Fibroblast of lung (primary cell): ENCODE results near the gene UBE2Z. TPM values are rescaled to one million over a fixed set of nuclear protein-coding genes. Genes with fewer than 3 reads are reported as not detected.
"Not testable (repeated sequence)": the region's sequence is repeated elsewhere in the genome, so short reads cannot be mapped to it uniquely, and the experiment has no call there.

Source experiments
- DNase-seq, 2 donors: peaks; one replicate each; pipeline versions ENCODE4 v3.0.0 to v3.0.0-alpha.2; 2010; ENCODE audit warnings: low read depth in 2 of 2
- H2AFZ ChIP-seq: 2 replicates; pipeline ENCODE4 v1.5.1; 2012; ENCODE audit warnings: low read length, control low read depth, inconsistent platforms
- H3K27ac ChIP-seq: 2 replicates; pipeline ENCODE4 v1.5.1; 2011; ENCODE audit warnings: low read length, control low read depth; ENCODE audit not compliant: insufficient read depth
- H3K27me3 ChIP-seq: 2 replicates; pipeline ENCODE4 v1.5.1; 2011; ENCODE audit warnings: mild to moderate bottlenecking, low read length; ENCODE audit not compliant: control insufficient read depth, insufficient read depth
- H3K36me3 ChIP-seq: 2 replicates; pipeline ENCODE4 v1.5.1; 2011; ENCODE audit warnings: low read length; ENCODE audit not compliant: control insufficient read depth, insufficient read depth
- H3K4me1 ChIP-seq: 2 replicates; pipeline ENCODE4 v1.5.1; 2011; ENCODE audit warnings: low read length; ENCODE audit not compliant: control insufficient read depth, insufficient read depth; ENCODE audit errors: extremely low read depth
- H3K4me2 ChIP-seq: 2 replicates; pipeline ENCODE4 v1.5.1; 2011; ENCODE audit warnings: low read length, control low read depth; ENCODE audit not compliant: insufficient read depth; ENCODE audit errors: extremely low read depth
- H3K4me3 ChIP-seq, 4 experiments: fragments of 200-600 bp in 1 of 4; sonication (generic) in 1 of 4; replicated peaks in 1 of 4; 2 replicates each; pipeline ENCODE4 v1.5.1; 2011 to 2016; ENCODE audit warnings: low read length in 4 of 4, low read depth in 3 of 4, mild to moderate bottlenecking in 3 of 4, control low read depth in 2 of 4, inconsistent platforms in 1 of 4, mixed read lengths in 1 of 4; ENCODE audit not compliant: insufficient read depth in 1 of 4; ENCODE audit errors: control extremely low read depth in 1 of 4
- H3K79me2 ChIP-seq: 2 replicates; pipeline ENCODE4 v1.5.1; 2012; ENCODE audit warnings: mild to moderate bottlenecking, low read length, inconsistent platforms; ENCODE audit not compliant: control insufficient read depth, insufficient read depth
- H3K9ac ChIP-seq: 2 replicates; pipeline ENCODE4 v1.5.1; 2011; ENCODE audit warnings: mild to moderate bottlenecking, low read length, control low read depth; ENCODE audit not compliant: insufficient read depth
- H3K9me3 ChIP-seq: 2 replicates; pipeline ENCODE4 v1.5.1; 2012; ENCODE audit warnings: low read depth, low read length; ENCODE audit not compliant: control insufficient read depth, insufficient read depth
- H4K20me1 ChIP-seq: 2 replicates; pipeline ENCODE4 v1.5.1; 2011; ENCODE audit warnings: low read length; ENCODE audit not compliant: control insufficient read depth, insufficient read depth; ENCODE audit errors: extremely low read depth
- EZH2 ChIP-seq: IDR thresholded peaks from 2 replicates; pipeline ENCODE4 v1.5.1; 2012; ENCODE audit warnings: low read length, control low read depth, mild to moderate bottlenecking; ENCODE audit errors: missing control alignments
- polyA plus RNA-seq, 2 donors: library from polyadenylated mRNA; depleted of rRNA in 1 of 2; stranded (reverse) in 1 of 2; unstranded in 1 of 2; fragments of >200 nt; gene quantifications; 2 replicates each; pipeline ENCODE4 v1.2.1, GENCODE V29; 2011 to 2012; ENCODE audit warnings: missing spikeins in 1 of 2
- total RNA-seq: library from RNA; depleted of rRNA; stranded (reverse); fragments of >200 nt; gene quantifications from 2 replicates; pipeline ENCODE4 v1.2.1, GENCODE V29; 2014
- TF ChIP-seq, protein P1 (sequence below), 2 donors: IDR thresholded peaks in 1 of 2; conservative IDR thresholded peaks in 1 of 2; 1 replicate in 1 of 2; 2 replicates in 1 of 2; pipeline ENCODE4 v1.5.1; 2011 to 2012; ENCODE audit warnings: low read length in 2 of 2, control low read depth in 1 of 2, inconsistent platforms in 1 of 2, low read depth in 1 of 2, mild to moderate bottlenecking in 1 of 2

The UBE2Z gene
- total and polyA plus RNA-seq, 2 donors (not counting 1 experiment from before 2014, with no cell fraction given), result 55.2 to 141 TPM

DNA sequence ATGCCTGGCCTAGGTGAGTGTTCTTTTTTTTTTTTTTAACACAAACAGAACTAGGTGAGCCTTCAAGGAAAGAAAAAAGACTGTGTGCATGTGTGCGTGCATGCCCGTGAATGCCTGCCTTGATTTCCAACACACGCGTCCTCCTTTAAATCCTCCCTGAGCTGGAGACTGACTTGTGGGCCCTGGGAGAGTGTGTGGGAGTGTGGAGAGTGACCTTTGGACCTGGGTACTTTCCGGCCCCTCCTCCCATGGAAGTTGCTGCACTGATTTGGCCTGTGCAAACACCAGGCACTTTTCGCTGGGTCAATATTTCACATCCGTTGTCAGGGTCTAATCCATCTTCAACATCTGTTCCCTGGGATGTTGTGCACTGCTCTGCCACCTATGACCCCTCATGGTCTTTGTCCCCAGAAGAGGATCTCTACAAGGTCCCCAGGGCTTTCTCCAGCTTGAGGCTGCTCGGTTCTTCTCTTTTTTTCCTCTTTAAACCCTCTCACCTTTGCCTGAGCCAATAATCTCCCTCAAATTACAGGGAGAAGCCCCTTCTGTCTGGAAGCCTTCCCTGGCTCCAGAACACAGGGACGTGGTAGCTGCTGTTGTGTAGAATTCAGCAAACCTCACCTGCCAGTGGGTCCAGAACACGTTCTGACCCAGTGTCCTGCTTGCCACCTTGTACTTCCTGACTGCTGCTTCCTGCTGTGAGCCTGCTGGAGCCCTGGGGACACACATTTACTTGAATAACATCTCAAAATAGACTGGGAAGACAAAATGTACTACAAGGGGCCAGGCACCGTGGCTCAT is 36.5 kb upstream of the UBE2Z start:
- Histone ChIP-seq H2AFZ (no peak overlapping the region), H3K9me3 (no peaks in the 10 kb centered on the region)

DNA sequence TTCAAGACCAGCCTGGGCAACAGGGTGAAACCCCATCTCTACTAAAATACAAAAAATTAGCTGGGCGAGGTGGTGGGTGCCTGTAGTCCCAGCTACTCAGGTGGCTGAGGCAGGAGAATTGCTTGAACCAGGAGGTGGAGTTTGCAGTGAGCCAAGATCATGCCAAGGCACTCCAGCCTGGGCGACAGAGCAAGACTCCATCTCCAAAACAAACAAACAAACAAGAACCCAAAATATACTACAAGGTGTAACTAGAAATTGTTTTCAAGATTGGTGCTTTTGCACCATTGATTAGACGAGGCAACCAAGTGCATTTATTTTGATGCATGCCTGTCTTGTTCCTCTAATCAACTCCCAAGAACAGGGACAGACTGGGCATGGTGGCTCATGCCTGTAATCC is 35.8 kb upstream of the UBE2Z start:
- H3K4me1 ChIP-seq, H3K9ac ChIP-seq, H3K79me2 ChIP-seq, H4K20me1 ChIP-seq, H3K27ac ChIP-seq, H3K9me3 ChIP-seq, H3K27me3 ChIP-seq, H3K4me3 ChIP-seq, H3K4me2 ChIP-seq, H3K36me3 ChIP-seq, DNase-seq, H2AFZ ChIP-seq: not testable (repeated sequence)

More for the DNA sequence above, 36.5 kb upstream of the UBE2Z start:
- H3K27ac ChIP-seq, result no peak overlapping the region
- H3K27me3 ChIP-seq, result no peaks in the 10 kb centered on the region
- TF ChIP-seq, protein P1, sequence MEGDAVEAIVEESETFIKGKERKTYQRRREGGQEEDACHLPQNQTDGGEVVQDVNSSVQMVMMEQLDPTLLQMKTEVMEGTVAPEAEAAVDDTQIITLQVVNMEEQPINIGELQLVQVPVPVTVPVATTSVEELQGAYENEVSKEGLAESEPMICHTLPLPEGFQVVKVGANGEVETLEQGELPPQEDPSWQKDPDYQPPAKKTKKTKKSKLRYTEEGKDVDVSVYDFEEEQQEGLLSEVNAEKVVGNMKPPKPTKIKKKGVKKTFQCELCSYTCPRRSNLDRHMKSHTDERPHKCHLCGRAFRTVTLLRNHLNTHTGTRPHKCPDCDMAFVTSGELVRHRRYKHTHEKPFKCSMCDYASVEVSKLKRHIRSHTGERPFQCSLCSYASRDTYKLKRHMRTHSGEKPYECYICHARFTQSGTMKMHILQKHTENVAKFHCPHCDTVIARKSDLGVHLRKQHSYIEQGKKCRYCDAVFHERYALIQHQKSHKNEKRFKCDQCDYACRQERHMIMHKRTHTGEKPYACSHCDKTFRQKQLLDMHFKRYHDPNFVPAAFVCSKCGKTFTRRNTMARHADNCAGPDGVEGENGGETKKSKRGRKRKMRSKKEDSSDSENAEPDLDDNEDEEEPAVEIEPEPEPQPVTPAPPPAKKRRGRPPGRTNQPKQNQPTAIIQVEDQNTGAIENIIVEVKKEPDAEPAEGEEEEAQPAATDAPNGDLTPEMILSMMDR (conservative IDR thresholded peaks at IDR 0.05 in 1 of 2, IDR thresholded peaks at IDR 0.05 in 1 of 2; ENCODE audit: low read depth in 1 of 2, low read length in 2 of 2), result no peak
- no peak for TF ChIP-seq EZH2
- H4K20me1 ChIP-seq, result no peaks in the 10 kb centered on the region
- no peak overlapping the region for H3K4me3 ChIP-seq
- no peak for DNase-seq
- no peaks in the 10 kb centered on the region for H3K4me1 ChIP-seq
- no peaks in the 10 kb centered on the region for H3K79me2 ChIP-seq
- no peak overlapping the region for H3K4me2 ChIP-seq
- H3K9ac ChIP-seq, result no peak overlapping the region
- no peaks in the 10 kb centered on the region for H3K36me3 ChIP-seq

DNA sequence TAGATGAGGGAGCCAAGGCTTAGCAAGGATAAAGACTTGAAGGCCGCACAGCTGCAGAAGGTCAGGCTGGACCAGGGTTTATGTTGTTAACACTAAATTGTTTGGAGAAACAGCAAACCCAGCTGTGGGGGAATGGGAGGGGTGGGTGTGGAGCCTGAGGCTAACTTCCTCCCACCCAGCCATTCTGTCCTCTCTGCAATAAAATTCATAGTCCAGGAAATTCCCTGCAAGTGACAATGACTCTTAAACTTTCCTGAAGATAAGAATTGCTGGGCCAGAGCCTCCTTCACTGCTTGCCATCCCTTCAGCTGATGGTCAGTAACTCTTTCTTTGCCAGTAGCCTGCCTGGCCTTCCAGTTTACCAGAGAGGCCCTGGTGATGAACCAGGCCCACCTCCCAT is 35.0 kb upstream of the UBE2Z start:
- Histone ChIP-seq H3K27me3 (no peaks in the 10 kb centered on the region), H3K79me2 (no peaks in the 10 kb centered on the region), H3K27ac (no peak overlapping the region), H3K4me1 (no peaks in the 10 kb centered on the region), H2AFZ (no peak overlapping the region), H3K9me3 (no peaks in the 10 kb centered on the region), H3K9ac (no peak overlapping the region), H3K36me3 (no peaks in the 10 kb centered on the region), H3K4me3 (no peak overlapping the region), H3K4me2 (no peak overlapping the region), H4K20me1 (no peaks in the 10 kb centered on the region)
- TF ChIP-seq, protein P1 (conservative IDR thresholded peaks at IDR 0.05 in 1 of 2, IDR thresholded peaks at IDR 0.05 in 1 of 2; ENCODE audit: low read depth in 1 of 2, low read length in 2 of 2), result no peak
- no peak for TF ChIP-seq EZH2
- DNase-seq, result peak in 1 of 2 donors; percentile 51
